GM10847 (cell line): ENCODE data around the gene STEAP3.

ENCODE experiments used
- POLR2A ChIP-seq: IDR thresholded peaks from 2 replicates; pipeline ENCODE4 v1.6.1; 2011; ENCODE audit not compliant: insufficient read length; ENCODE audit errors: extremely low read depth

The STEAP3 gene

DNA sequence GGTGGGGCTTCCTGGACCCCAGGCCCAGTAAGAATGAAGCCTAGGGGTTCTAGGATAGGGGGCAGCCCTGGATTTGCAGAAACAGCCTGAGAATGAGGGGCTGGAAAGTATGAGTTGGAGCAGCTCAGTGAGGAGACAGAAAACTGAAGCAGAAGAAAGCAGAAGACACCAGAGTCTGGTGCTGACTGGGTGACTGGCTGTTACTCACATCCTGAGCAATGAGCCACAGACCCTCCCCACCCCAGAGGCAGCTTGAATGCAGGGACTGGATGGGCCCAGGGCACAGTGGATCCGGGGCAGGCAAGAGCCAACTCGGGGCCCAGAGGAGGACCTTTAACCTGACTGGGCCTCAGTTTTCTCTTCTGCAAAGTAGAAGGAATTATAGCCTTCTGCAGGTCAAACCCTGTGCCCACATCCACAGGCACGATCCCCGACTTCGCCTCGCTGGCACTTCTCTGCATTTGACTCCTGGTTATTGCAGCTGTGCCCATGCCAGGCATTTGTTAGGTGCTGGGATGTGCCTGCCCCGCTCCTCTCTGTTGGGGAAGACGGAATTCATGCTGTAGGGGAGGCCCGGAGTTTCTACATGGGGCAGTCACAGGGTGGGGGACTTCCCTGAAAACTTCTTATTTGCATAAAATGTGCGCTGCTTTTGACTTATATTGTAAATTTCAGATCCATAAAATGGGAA is 8.5 kb downstream of the STEAP3 start:
- TF ChIP-seq POLR2A: no peak

GRCh38 chr2:119232666-119232993 is 9.0 kb downstream of the STEAP3 start:
- TF ChIP-seq POLR2A: no peak

DNA sequence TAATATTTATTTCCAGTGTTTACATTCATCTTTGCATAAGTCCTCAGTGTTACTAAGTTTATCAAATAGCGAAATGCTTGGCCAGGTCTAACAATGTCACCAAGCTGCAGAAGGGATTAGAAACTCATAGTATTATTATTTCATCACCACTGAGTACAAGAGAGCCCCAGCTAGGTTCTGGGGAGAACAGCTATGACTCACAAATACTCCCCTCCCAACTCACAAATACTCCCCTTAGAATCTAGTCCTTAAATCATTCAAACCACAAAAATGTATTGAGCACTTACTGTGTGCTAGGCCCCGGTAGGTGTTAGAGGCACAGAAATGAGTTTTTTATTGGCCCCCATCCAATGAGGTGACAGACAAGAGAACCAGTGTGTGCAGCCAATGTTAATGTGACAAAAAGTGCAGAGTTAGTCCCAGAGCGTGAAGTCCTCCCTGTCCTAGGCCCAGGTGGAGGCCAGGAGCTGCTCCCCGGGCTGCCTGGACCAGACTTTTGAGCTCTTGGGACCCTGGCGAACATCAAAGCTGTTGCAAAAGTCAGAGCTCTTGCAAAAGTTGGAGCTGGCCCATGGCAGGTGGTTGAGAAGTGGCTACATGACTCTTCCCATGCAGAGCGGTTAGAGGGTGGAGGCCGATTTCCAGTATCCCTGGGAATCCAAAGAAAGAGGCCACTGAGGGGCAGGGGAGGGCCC is 9.8 kb downstream of the STEAP3 start:
- no peak for TF ChIP-seq POLR2A

DNA sequence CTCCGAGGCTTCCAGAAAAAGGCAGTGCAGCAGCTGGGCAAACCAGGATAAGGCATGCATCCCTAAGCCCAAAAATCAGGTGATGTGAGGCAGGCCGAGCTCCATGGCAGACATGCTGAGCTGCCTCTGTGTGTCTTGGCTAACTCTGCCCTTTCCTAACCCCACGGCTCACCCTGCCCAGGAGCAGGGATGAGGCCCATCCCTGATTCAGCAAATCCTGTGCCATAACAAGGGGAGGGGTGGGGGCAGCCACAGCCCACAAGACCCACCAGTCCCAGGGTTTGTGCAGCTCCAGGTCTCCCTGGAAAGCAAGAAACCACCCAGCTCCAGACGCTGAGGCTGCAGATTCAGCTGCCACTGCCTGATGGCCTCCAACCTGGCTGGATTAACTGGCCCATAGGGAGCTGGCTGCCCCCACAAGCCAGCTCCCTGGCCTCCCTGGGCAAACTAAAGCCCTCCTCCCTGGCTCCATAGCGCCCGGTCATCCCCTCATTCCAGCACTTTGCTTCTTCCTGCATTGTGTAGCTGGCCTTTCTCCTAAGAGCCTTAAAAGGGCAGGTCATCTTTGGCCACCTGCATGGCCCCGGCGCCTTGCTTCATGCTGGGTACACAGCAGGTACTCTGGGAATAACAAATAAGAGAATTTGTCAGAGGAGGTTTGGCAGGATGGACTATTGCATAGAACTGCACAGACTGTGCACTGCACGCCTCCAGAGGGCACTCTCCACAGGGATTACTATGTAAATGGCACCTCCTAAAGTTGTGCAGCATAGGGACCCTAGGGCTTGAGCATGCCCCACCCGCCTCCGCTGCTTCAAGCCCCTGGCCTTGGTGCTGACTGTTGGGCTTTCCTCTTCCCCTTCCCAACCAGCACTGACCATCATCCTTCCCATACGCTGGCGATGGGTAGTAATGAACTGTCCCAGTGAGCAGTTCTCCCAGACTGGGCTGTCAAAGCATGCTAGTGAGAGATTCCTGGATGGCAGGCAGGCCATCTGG is 10.7 kb downstream of the STEAP3 start:
- TF ChIP-seq POLR2A: no peak

DNA sequence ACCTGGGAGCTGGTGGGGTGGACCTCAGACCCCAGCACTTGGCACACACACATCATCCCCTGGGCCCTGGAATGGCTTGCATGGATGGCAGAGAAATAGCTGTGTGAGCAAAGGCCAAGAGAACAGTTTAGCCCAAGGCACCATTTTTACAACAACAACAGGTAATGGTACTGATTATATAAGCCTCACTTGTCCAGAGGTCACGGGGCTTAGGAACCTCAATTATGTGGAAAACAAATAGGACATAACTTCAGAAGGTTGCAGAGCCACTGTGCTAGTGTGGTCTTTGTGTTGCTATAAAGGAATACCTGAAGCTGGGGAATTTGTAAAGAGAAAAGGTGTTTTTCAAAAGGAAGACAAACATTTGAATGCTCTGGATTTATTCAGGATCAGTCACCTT is 13.2 kb downstream of the STEAP3 start:
- no peak for TF ChIP-seq POLR2A

GRCh38 chr2:119240311-119241204 is 16.9 kb downstream of the STEAP3 start:
- no peak for TF ChIP-seq POLR2A

DNA sequence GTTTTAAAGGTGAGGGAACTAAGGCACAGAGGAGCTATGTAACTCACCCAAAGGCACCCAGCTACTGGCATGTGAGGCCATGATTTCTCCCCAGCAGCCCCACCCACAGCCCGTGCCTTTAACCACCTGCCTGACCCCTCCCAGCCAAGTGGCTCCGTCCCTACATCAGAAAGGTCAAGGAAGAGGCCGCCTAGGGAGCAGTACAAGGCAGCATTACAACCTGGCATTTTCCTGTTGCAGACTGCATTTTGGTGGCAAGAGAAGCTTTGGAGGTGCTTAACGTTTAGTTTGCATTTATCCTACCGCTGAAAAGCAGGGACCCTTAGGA is 17.5 kb downstream of the STEAP3 start:
- no peak for TF ChIP-seq POLR2A

GRCh38 chr2:119242276-119243119 is 18.9 kb downstream of the STEAP3 start:
- no peak for TF ChIP-seq POLR2A

GRCh38 chr2:119243621-119244020 is 20.0 kb downstream of the STEAP3 start:
- no peak for TF ChIP-seq POLR2A

DNA sequence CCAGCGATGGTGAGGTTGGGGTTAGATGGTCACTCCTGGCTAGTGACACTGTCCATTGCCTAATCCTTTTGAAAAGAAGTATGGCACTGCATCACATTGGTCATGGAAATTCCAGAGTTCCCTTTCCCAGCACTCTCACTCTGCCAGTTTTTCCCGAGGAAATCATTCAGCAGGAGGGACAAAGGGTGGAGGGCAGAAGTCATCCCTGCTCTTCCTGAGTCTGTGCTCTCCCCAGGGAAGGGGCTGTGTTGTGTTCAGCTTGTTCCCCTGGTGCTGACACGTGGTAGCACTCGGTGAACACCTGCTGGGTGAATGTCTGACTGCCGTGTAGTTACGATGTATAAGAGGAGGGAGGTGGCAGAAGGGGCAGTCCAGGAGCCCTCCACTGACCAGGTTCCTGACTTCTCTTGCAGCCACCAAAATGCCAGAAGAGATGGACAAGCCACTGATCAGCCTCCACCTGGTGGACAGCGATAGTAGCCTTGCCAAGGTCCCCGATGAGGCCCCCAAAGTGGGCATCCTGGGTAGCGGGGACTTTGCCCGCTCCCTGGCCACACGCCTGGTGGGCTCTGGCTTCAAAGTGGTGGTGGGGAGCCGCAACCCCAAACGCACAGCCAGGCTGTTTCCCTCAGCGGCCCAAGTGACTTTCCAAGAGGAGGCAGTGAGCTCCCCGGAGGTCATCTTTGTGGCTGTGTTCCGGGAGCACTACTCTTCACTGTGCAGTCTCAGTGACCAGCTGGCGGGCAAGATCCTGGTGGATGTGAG is 21.6 kb downstream of the STEAP3 start:
- TF ChIP-seq POLR2A: no peak

GRCh38 chr2:119245841-119246230 is 22.2 kb downstream of the STEAP3 start:
- no peak for TF ChIP-seq POLR2A

DNA sequence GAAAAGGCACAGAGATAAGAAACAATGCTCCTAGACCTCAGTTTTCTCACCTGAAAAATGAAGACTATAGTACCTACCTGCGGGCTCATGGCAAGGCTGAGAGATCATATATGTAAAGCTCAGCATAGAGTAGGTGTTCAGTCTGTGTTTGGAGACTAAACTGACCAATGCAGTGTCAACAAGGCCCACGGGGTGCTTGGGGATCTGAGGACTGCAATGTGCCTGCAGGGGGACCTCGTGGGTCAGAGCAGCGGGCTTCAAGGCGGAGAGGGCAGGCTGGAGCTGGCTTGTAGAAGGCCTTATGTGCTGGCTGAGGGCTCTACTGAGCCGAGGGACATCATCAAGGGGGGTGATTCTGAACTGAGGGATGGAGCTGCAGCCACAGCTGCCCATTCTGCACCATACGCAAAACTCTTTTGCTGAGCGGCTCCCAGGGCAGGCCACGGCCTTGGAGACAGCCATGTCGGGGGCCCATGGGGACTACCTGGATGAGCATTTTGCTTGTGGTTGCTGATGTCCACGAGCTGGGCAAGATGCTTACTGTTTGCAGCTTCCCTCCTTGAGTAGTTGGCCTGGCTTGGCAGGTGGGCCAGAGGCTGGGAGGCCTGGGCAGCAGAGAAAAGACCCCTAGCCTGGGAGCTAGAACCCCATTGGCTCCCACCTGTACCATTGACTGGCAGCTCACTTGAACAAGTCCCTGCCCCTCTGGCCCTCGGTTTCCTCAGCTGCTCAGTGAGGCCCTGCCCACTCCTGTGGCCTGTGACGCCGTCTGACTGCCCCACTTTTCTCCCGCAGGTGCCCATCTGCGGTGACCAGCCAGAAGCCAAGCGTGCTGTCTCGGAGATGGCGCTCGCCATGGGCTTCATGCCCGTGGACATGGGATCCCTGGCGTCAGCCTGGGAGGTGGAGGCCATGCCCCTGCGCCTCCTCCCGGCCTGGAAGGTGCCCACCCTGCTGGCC is 23.5 kb downstream of the STEAP3 start:
- TF ChIP-seq POLR2A: no peak
